Uterus (tissue), 2 donors: ENCODE data around the gene UVRAG.

Source experiments
- CTCF ChIP-seq, 4 experiments: fragments of 200-600 bp in 2 of 4; fragments of 450-650 bp in 2 of 4; sonication (generic) in 2 of 4; IDR thresholded peaks; one replicate each; pipeline ENCODE4 v1.5.1; 2016 to 2019; ENCODE audit warnings: antibody characterized with exemption in 4 of 4, mild to moderate bottlenecking in 2 of 4, moderate library complexity in 1 of 4
- POLR2A ChIP-seq, 2 donors: fragments of 450-650 bp; IDR thresholded peaks; one replicate each; pipeline ENCODE4 v1.6.1; 2016; ENCODE audit warnings: antibody characterized with exemption in 2 of 2, mild to moderate bottlenecking in 1 of 2, moderate library complexity in 1 of 2

GRCh38 chr11:75862437-75862836 is 47.4 kb downstream of the UVRAG start:
- TF ChIP-seq CTCF (IDR thresholded peaks at IDR 0.05) (no peak), POLR2A (IDR thresholded peaks at IDR 0.05) (no peak)
